Measurements from ENCODE around the gene FN3K. TPM values are rescaled to one million over a fixed set of nuclear protein-coding genes. Genes with fewer than 3 reads are reported as not detected.

Gene FN3K
- total RNA-seq = 2.3 and 3.2 TPM in 2 replicates

DNA sequence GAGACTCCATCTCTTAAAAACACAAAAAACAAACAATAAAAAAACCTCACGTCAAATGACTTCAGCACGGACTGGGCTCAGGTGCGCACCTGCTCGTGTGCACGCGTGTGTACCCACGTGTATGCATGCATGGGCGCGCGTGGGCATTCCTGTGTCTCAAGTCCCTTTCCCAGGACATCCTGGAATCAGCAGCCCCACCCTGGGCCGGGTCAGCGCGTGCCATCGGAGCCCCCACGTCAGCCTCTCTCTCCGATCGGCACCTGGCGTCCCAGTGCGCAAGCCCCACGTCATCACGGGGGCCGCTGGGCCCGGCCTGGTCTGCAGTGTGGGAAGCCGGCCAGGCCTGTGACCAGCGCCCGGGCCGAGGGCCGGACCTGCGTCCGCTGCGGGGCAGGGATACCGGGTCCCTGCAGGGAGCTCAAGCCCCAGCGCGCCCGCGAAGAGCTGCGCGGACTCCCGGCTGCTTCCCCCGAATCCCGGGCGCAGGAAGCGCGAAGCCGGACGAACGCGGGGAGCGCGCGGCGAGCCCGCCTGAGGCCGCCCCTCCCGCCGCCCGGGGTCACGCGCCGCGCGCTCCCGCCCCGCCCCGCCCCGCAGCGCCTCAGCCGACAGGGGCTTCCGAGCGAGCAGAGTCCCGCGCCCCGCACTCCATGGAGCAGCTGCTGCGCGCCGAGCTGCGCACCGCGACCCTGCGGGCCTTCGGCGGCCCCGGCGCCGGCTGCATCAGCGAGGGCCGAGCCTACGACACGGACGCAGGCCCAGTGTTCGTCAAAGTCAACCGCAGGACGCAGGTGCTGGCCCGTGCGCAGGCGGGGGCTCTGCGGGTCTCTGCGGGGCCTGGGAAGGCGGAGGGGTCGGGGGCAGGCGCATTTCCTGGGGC lies at the start of gene FN3K:
TSS of gene FN3K (plus strand) at position 629 of the 880 bp plus-strand sequence. CDS start at position 651, 22 bp downstream.

DNA sequence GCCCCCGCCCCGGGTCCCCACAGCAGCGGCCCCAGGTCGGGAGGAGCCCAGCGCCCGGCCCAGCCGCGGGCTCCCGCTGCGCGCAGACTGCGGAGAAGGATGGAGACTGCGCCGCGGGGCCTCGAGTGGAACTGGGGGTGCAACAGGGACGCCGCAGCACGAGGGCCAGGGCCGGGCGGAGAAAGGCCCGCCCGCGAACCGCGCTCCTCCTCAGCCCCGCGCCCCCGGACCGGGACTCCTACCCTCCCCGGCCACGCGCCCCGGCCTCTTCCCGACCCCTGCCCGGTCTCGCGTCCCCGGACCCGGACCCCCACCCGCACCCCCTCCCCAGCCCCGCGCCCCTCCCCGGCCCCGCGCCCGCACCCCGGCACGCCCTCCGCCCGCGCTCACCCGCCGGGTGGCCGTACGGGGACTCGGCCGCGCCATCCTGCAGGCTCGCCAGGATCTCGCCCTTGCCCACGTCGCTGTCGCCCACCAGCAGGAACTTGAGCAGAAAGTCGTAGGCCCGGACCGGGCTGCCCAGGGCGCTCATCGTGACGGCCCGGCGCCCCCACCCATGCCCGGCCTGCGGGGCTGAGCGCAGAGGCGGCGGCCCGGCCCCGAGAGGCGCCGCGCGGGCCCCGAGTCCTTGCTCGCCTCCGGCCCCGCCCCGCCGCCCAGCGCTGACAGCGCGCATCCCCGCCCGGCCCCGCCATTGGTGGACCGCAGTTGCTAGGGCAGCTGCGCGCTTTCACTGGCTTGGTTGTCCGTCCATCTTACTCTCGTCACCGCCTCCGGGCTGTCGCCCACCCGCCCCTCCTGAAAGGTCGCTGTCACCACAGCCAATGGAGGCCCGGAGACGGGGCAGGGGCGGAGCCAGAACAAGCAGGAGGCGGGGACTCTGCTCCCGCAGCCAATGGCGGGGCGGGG lies 37.1 kb upstream of the FN3K start, which contains the start of gene RAB40B:
TSS of gene RAB40B (minus strand) at position 634 of the 909 bp plus-strand sequence. CDS start at position 532, 102 bp downstream.

DNA sequence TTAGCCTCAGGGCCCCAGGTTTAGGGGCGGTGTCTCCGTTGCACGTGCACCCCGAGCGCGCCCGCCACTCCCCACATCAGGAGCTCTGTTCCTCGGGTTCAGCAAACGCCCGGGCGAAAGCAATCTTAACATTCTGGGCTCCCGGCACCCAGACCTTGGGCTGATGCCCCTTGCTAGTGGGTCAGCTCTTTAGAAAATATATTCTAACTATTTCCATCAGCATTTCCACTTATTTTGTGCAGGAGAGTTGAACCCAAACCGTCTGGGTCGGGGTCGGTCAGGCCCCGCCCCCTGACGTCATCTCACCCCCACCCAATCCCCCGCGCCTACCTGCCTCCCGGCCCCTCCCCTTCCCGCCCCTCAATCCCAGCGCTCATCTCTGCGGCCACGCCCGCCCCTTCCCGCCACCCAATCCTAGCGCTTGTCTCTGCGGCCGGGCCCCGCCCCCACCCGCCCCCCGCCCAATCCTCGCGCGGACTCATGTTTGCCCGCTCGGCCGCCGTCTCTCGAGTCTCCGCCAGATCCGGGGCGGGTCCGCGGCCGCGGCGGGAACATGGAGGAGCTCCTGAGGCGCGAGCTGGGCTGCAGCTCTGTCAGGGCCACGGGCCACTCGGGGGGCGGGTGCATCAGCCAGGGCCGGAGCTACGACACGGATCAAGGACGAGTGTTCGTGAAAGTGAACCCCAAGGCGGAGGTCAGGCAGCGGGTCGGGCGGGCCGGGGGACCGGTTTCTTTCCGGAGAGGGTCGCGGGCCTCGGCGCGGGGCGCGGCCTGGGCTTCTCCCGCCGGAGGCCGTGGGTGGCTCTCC lies 19.0 kb upstream of the FN3K start, which contains the start of gene FN3KRP:
TSS of gene FN3KRP (plus strand) at position 504 of the 808 bp plus-strand sequence. CDS start at position 554, 50 bp downstream.

DNA sequence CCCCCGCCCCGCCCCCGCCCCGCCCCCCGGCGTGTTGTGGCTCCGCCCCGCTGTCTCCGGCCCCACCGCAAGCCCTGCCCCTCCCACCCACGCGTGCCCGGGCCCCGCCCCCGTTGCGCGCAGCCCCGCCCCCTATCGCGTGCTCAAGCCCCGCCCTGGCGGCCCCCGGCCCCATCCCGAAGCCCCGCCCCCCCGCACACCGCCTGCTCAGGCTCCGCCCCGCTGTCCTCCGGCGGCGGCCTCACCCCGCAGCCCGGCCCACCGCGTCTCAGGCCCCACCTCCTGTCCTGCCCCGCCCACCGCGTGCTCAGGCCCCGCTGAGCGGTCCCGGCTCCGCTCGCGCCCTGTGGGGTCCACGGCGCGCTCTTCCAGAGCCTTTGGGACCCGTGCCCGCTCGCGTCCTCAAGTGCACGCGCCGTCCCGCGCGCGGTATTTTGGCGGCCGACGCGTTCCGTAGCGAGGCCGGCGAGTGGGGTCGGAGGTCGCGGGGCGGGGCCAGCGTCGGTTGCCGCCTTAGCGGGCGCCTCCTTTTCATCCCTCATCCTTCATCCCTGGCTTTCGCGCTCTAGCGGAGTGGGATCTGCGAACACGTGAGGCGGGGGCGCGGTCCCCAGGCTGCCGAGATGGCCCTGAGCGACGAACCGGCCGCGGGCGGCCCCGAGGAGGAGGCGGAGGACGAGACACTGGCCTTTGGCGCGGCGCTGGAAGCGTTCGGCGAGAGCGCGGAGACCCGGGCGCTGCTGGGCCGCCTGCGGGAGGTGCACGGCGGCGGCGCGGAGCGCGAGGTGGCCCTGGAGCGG lies 16.4 kb downstream of the FN3K start, which contains the start of gene TBCD:
TSS of gene TBCD (plus strand) at position 495 of the 800 bp plus-strand sequence. CDS start at position 624, 129 bp downstream.

Other genes with a start within 250 kb of the FN3K start
- 44.3 and 50.3 TPM in 2 replicates for gene FOXK2, start 215.9 kb upstream of the FN3K start, total RNA-seq
- gene WDR45B, start 87.2 kb upstream of the FN3K start, total RNA-seq = 88.5 and 92.8 TPM in 2 replicates
- 7.2 and 10.6 TPM in 2 replicates for gene RAB40B, start 36.9 kb upstream of the FN3K start, total RNA-seq
- gene FN3KRP, start 18.9 kb upstream of the FN3K start, total RNA-seq = 15.7 and 16.0 TPM in 2 replicates
- 72.7 and 83.6 TPM in 2 replicates for gene TBCD, start 16.4 kb downstream of the FN3K start, total RNA-seq
- 0.10 TPM in 1 of 2 replicates, not detected in the other for gene ZNF750, start 104.4 kb downstream of the FN3K start, total RNA-seq